ENCODE measurements around the gene RBM26.

GRCh38 chr13:79447741-79448140 is 41.7 kb upstream of the RBM26 start:
- TF ChIP-seq CTCF (conservative IDR thresholded peaks at IDR 0.05 in 1 of 2, IDR thresholded peaks at IDR 0.05 in 1 of 2; ENCODE audit: low read depth in 1 of 2, low read length in 2 of 2) (no peak), EZH2 (IDR thresholded peaks at IDR 0.05; ENCODE audit: low read length, missing control alignments) (no peak)

Measured in fibroblast of lung (primary cell).